Measurements from ENCODE around the gene SIPA1L3. TPM values are rescaled to one million over a fixed set of nuclear protein-coding genes. Genes with fewer than 3 reads are reported as not detected.

The SIPA1L3 gene
- total and polyA plus RNA-seq, 2 of the 13 experiments (the other 11 are each of a cell fraction or from before 2014, with no cell fraction given) = 5.5 to 7.7 TPM

DNA sequence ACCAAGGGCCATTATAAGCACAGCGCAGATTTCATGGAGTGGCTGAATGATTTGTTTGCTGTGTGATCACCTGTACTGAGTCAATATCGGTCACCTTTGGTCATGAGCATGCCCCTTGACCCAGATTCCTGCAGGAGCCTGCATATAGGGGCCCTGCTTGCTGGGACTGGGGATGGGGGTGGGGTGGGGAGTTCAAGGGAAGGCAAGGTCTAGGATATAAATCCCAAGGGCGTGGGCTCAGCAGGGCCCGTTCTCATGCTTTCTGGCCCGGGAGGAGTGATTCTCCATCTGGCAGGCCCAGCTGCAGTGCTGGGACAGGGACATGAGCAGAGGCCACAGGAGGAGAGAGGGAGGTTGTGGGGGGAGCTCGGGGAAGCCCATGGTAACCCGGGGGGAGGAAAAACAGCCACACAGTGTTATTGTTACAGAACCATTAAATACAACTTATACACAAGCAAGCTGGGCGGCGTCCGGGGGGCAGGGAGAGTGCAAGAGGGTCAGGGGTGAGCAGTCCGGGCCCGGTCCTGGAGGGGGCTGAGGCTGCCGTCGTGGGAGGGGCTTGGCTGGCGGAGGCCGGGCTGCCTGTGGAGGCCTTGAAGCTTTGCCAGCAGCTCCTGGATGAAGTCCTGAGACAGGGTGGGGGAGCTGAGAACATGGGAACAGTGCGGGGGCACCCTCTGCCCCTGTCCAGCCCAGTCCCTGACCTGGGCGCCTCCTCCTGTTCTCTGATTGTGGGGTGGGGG lies 344.0 kb downstream of the SIPA1L3 start (continued):
- TF ChIP-seq, protein P1, sequence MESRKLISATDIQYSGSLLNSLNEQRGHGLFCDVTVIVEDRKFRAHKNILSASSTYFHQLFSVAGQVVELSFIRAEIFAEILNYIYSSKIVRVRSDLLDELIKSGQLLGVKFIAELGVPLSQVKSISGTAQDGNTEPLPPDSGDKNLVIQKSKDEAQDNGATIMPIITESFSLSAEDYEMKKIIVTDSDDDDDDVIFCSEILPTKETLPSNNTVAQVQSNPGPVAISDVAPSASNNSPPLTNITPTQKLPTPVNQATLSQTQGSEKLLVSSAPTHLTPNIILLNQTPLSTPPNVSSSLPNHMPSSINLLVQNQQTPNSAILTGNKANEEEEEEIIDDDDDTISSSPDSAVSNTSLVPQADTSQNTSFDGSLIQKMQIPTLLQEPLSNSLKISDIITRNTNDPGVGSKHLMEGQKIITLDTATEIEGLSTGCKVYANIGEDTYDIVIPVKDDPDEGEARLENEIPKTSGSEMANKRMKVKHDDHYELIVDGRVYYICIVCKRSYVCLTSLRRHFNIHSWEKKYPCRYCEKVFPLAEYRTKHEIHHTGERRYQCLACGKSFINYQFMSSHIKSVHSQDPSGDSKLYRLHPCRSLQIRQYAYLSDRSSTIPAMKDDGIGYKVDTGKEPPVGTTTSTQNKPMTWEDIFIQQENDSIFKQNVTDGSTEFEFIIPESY (CRISPR knock-in tag; IDR thresholded peaks at IDR 0.05) = no peak
- TF ChIP-seq, protein P2, sequence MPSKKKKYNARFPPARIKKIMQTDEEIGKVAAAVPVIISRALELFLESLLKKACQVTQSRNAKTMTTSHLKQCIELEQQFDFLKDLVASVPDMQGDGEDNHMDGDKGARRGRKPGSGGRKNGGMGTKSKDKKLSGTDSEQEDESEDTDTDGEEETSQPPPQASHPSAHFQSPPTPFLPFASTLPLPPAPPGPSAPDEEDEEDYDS (CRISPR knock-in tag; IDR thresholded peaks at IDR 0.05) = no peak
- peak; percentile 54; the same call in 1 of the 2 replicates for TF ChIP-seq ZMYM3 (CRISPR knock-in tag; IDR thresholded peaks at IDR 0.05)
- no peak for TF ChIP-seq NONO (IDR thresholded peaks at IDR 0.05)
- peak; percentile 74 for TF ChIP-seq NONO (CRISPR knock-in tag; conservative IDR thresholded peaks at IDR 0.05)
- TF ChIP-seq SPEN (CRISPR knock-in tag; IDR thresholded peaks at IDR 0.05; ENCODE audit: low read depth) = no peak
- TF ChIP-seq, protein P3, sequence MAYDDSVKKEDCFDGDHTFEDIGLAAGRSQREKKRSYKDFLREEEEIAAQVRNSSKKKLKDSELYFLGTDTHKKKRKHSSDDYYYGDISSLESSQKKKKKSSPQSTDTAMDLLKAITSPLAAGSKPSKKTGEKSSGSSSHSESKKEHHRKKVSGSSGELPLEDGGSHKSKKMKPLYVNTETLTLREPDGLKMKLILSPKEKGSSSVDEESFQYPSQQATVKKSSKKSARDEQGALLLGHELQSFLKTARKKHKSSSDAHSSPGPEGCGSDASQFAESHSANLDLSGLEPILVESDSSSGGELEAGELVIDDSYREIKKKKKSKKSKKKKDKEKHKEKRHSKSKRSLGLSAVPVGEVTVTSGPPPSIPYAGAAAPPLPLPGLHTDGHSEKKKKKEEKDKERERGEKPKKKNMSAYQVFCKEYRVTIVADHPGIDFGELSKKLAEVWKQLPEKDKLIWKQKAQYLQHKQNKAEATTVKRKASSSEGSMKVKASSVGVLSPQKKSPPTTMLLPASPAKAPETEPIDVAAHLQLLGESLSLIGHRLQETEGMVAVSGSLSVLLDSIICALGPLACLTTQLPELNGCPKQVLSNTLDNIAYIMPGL (CRISPR knock-in tag; IDR thresholded peaks at IDR 0.05; ENCODE audit: borderline replicate concordance in 1 of 2, low read depth in 1 of 2) = 0 out of 4 replicates have a peak, but pooled peaks of 1 of the 2 experiments have one; percentile 25
- TF ChIP-seq, protein P4, sequence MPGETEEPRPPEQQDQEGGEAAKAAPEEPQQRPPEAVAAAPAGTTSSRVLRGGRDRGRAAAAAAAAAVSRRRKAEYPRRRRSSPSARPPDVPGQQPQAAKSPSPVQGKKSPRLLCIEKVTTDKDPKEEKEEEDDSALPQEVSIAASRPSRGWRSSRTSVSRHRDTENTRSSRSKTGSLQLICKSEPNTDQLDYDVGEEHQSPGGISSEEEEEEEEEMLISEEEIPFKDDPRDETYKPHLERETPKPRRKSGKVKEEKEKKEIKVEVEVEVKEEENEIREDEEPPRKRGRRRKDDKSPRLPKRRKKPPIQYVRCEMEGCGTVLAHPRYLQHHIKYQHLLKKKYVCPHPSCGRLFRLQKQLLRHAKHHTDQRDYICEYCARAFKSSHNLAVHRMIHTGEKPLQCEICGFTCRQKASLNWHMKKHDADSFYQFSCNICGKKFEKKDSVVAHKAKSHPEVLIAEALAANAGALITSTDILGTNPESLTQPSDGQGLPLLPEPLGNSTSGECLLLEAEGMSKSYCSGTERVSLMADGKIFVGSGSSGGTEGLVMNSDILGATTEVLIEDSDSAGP (CRISPR knock-in tag; IDR thresholded peaks at IDR 0.05; ENCODE audit: borderline replicate concordance) = peak; percentile 18; the same call in 1 of the 2 replicates
- TF ChIP-seq JUNB (CRISPR knock-in tag; IDR thresholded peaks at IDR 0.05; ENCODE audit: borderline replicate concordance) = 0 out of 2 replicates have a peak, but pooled peaks have one; percentile 43
- TF ChIP-seq, protein P5, sequence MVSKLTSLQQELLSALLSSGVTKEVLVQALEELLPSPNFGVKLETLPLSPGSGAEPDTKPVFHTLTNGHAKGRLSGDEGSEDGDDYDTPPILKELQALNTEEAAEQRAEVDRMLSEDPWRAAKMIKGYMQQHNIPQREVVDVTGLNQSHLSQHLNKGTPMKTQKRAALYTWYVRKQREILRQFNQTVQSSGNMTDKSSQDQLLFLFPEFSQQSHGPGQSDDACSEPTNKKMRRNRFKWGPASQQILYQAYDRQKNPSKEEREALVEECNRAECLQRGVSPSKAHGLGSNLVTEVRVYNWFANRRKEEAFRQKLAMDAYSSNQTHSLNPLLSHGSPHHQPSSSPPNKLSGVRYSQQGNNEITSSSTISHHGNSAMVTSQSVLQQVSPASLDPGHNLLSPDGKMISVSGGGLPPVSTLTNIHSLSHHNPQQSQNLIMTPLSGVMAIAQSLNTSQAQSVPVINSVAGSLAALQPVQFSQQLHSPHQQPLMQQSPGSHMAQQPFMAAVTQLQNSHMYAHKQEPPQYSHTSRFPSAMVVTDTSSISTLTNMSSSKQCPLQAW (CRISPR knock-in tag; IDR thresholded peaks at IDR 0.05) = peak; percentile 27; the same call in 1 of the 2 replicates
- no peak for TF ChIP-seq RBAK (CRISPR knock-in tag; IDR thresholded peaks at IDR 0.05)
- peak; percentile 86 for TF ChIP-seq BCL6 (CRISPR knock-in tag; IDR thresholded peaks at IDR 0.05)
- TF ChIP-seq TBP (CRISPR knock-in tag; IDR thresholded peaks at IDR 0.05) = no peak
- TF ChIP-seq PHF21A (CRISPR knock-in tag; IDR thresholded peaks at IDR 0.05) = peak; percentile 70
- TF ChIP-seq, protein P6, sequence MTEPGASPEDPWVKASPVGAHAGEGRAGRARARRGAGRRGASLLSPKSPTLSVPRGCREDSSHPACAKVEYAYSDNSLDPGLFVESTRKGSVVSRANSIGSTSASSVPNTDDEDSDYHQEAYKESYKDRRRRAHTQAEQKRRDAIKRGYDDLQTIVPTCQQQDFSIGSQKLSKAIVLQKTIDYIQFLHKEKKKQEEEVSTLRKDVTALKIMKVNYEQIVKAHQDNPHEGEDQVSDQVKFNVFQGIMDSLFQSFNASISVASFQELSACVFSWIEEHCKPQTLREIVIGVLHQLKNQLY (CRISPR knock-in tag; IDR thresholded peaks at IDR 0.05) = peak; percentile 73; the same call in 1 of the 2 replicates
- no peak for TF ChIP-seq ZNF30 (CRISPR knock-in tag; IDR thresholded peaks at IDR 0.05)
